Fibroblast of mammary gland (primary cell): ENCODE results near the gene PRDM2.
A peak's percentile ranks its signal among the peaks of the same experiment; 100 is the strongest.

ENCODE experiments used
- DNase-seq: peaks from one replicate; pipeline ENCODE4 v3.0.0-alpha.2; 2010; ENCODE audit warnings: low read depth
- H3K4me3 ChIP-seq: 2 replicates; pipeline ENCODE4 v1.5.1; 2011; ENCODE audit warnings: low read depth, mild to moderate bottlenecking, low read length, moderate library complexity; ENCODE audit not compliant: control insufficient read depth
- TF ChIP-seq, protein P1 (sequence below): conservative IDR thresholded peaks from 2 replicates; pipeline ENCODE4 v1.5.1; 2011; ENCODE audit warnings: low read depth, low read length, inconsistent platforms; ENCODE audit not compliant: control insufficient read depth, insufficient read depth

Gene PRDM2

DNA sequence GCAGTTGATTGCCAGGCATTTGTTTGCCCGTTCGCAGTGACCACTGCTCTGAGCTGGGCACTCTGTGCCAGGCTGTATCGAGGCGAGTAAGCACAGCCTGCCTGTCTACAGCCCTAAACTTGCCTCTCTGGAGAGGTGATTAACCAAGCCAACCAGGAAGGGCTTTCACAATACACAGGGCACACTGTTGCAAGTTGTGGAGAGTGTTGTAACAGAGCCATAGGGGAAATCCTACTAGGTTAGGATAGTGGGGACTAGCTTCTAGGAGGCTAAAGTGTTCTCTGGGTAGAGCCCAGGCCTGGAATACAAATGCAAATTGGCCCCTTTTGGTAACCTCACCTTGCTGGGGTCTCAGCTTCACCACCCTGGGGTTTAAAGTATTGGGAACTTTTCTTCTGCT is 23.8 kb downstream of the PRDM2 start:
- DNase-seq: peak; percentile 71
- H3K4me3 ChIP-seq: no peak overlapping the region
- TF ChIP-seq, protein P1, sequence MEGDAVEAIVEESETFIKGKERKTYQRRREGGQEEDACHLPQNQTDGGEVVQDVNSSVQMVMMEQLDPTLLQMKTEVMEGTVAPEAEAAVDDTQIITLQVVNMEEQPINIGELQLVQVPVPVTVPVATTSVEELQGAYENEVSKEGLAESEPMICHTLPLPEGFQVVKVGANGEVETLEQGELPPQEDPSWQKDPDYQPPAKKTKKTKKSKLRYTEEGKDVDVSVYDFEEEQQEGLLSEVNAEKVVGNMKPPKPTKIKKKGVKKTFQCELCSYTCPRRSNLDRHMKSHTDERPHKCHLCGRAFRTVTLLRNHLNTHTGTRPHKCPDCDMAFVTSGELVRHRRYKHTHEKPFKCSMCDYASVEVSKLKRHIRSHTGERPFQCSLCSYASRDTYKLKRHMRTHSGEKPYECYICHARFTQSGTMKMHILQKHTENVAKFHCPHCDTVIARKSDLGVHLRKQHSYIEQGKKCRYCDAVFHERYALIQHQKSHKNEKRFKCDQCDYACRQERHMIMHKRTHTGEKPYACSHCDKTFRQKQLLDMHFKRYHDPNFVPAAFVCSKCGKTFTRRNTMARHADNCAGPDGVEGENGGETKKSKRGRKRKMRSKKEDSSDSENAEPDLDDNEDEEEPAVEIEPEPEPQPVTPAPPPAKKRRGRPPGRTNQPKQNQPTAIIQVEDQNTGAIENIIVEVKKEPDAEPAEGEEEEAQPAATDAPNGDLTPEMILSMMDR: no peak

DNA sequence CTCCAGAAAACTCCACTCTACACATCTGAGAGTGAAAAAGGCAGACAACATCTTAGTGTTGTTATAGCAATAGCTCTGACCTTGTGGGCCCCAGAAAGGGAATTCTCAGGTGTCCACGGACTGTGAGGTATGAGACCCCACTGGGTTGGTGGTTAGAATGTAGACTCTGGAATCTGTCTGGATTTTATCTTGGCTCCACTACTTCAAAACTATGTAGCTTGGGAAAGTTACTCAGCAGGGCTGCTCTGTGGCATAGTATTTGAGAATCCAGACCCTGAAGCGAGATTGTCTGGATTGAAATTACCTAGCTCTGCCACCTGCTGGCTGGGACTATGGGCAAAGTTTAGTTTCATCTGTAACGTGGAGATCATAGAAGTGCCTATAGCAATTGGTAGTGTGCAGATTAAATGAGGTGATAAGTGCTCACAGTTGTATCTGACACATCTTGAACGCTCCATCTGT is 25.8 kb downstream of the PRDM2 start:
- DNase-seq: peak; percentile 42
- TF ChIP-seq, protein P1: peak; percentile 46
- no peak overlapping the region for H3K4me3 ChIP-seq

DNA sequence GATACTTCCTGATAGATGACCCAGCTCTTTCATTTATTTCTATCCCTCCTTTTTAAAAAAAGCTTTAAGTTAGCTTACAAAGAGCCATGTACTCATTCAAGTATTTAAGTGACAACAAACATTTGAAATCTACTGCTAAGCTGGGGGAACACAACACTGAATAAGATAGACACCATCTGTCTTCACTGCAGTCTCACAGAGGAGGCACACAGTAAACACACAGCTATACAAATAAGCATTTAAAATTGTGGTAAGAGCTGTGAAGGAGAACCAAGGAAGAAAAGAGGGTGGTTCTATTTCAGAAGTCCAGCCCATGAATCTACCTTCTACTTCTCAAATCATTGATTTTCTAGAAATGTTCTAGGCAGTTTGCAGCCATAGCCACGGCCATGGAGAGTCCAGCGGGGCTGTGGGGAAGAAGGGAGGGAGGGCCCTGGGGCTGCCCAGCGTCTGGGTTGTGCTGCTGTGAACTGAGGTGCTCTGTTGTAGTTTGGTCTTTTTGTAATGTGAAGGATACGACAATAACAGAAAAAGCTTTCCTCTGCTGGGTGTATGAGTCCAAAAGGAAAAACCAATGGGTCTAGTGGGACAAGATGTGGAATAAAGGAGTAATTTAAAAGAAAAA is 28.2 kb downstream of the PRDM2 start:
- H3K4me3 ChIP-seq: no peak overlapping the region
- DNase-seq: no peak
- TF ChIP-seq, protein P1: no peak

- TF ChIP-seq, protein P1: no peak
- DNase-seq: no peak
- H3K4me3 ChIP-seq: no peak overlapping the region
Observed at GRCh38 chr1:13730291-13730690, 30.3 kb downstream of the PRDM2 start.

DNA sequence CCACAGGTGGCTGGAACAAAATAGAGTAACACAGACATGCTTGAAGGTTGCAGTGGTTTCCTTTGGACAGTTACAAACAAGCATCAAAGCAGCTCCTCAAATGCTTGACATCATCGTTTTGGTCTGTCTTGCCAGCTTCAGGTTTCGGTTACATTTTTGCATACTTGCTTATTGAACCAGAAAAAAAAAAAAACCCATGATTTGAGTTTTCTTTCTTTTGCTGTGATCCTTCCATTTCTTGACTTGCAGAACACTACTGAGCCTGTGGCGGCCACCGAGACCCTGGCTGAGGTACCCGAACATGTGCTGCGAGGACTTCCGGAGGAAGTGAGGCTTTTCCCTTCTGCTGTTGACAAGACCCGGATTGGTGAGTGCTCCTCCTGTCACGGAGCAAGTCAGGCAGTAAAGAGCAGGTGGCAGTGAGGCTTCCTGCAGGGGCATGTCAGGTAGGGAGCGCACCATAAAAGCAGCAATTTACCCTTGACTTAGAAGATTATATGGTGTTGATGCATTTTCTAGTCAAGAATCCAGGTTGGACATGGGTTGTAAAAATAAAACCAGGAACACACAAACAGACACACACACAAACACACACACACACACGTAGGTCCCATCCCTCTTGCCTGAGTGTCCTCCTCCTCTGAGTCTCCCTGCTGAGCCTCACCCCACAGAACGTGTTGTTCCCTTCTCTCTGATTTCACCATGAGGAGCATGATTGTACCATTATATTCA is 30.9 kb downstream of the PRDM2 start:
- TF ChIP-seq, protein P1: no peak
- DNase-seq: no peak
- no peak overlapping the region for H3K4me3 ChIP-seq

DNA sequence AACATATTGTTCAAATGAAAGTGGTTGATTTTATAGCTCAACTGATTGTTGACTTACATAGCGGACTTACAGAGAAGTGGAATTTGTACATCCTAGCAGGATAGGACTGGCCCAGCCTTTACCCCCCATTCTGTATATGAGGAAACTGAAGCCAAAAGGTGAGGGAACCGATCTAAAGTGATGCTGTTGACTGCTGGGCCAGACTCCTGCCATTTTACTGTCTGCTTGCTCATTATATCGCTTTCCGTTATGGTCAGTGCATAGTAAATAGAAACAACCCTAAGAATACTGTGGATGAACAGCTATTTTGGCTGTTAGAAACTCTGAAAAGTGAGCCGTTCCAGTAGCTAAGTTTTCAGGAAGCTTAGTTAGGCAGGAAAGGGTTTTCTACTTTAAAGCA is 31.9 kb downstream of the PRDM2 start:
- H3K4me3 ChIP-seq: no peak overlapping the region
- no peak for DNase-seq
- TF ChIP-seq, protein P1: no peak
